Measurements from ENCODE around the gene CYP11A1.

Gene CYP11A1

GRCh38 chr15:74338676-74339075 lies 28.8 kb downstream of the CYP11A1 start:
- TF ChIP-seq GABPA (IDR thresholded peaks at IDR 0.05; ENCODE audit: low read depth) (no peak), SPI1 (IDR thresholded peaks at IDR 0.05; ENCODE audit: borderline replicate concordance, low read depth) (no peak), REST (IDR thresholded peaks at IDR 0.05; ENCODE audit: insufficient replicate concordance, low read depth) (no peak)
- DNase-seq (ENCODE audit: low read depth in 1 of 2, low spot score in 1 of 2), result no peak
- H3K27me3 ChIP-seq (ENCODE audit: insufficient read depth, poor library complexity, severe bottlenecking), result no peaks in the 10 kb centered on the region
- no peak overlapping the region for H3K4me3 ChIP-seq (replicated peaks; ENCODE audit: insufficient read depth, low read length)
- no peak overlapping the region for H3K27ac ChIP-seq (replicated peaks)

GRCh38 chr15:74337607-74338211 lies 29.7 kb downstream of the CYP11A1 start:
- Histone ChIP-seq H3K27me3 (ENCODE audit: insufficient read depth, poor library complexity, severe bottlenecking) (no peaks in the 10 kb centered on the region), H3K4me3 (replicated peaks; ENCODE audit: insufficient read depth, low read length) (no peak overlapping the region), H3K27ac (replicated peaks) (no peak overlapping the region)
- no peak for DNase-seq (ENCODE audit: low read depth in 1 of 2, low spot score in 1 of 2)
- TF ChIP-seq GABPA (IDR thresholded peaks at IDR 0.05; ENCODE audit: low read depth) (no peak), POLR2AphosphoS5 (IDR thresholded peaks at IDR 0.05; ENCODE audit: low read depth) (no peak)

- no peak for DNase-seq (ENCODE audit: low read depth in 1 of 2, low spot score in 1 of 2)
- Histone ChIP-seq H3K27me3 (ENCODE audit: insufficient read depth, poor library complexity, severe bottlenecking) (no peaks in the 10 kb centered on the region), H3K27ac (replicated peaks) (no peak overlapping the region), H3K4me3 (replicated peaks; ENCODE audit: insufficient read depth, low read length) (no peak overlapping the region)
- TF ChIP-seq SPI1 (IDR thresholded peaks at IDR 0.05; ENCODE audit: borderline replicate concordance, low read depth), result no peak
- no peak for TF ChIP-seq GABPA (IDR thresholded peaks at IDR 0.05; ENCODE audit: low read depth)
- TF ChIP-seq POLR2AphosphoS5 (IDR thresholded peaks at IDR 0.05; ENCODE audit: low read depth), result no peak
- no peak for TF ChIP-seq REST (IDR thresholded peaks at IDR 0.05; ENCODE audit: insufficient replicate concordance, low read depth)
- no peak for TF ChIP-seq CTCF (IDR thresholded peaks at IDR 0.05; ENCODE audit: insufficient read depth, low read length)
Observed at GRCh38 chr15:74337146-74337545, 30.3 kb downstream of the CYP11A1 start.

GRCh38 chr15:74336061-74337005 lies 31.1 kb downstream of the CYP11A1 start:
- Histone ChIP-seq H3K4me3 (replicated peaks; ENCODE audit: insufficient read depth, low read length) (no peak overlapping the region), H3K27me3 (ENCODE audit: insufficient read depth, poor library complexity, severe bottlenecking) (no peaks in the 10 kb centered on the region), H3K27ac (replicated peaks) (no peak overlapping the region)
- TF ChIP-seq POLR2AphosphoS5 (IDR thresholded peaks at IDR 0.05; ENCODE audit: low read depth) (no peak), CTCF (IDR thresholded peaks at IDR 0.05; ENCODE audit: insufficient read depth, low read length) (no peak), REST (IDR thresholded peaks at IDR 0.05; ENCODE audit: insufficient replicate concordance, low read depth) (no peak), GABPA (IDR thresholded peaks at IDR 0.05; ENCODE audit: low read depth) (no peak), SPI1 (IDR thresholded peaks at IDR 0.05; ENCODE audit: borderline replicate concordance, low read depth) (no peak)
- DNase-seq (ENCODE audit: low read depth in 1 of 2, low spot score in 1 of 2), result no peak

Measured in HL-60 (cell line).